ENCODE results near the gene FIGN. TPM values are rescaled to one million over a fixed set of nuclear protein-coding genes. Genes with fewer than 3 reads are reported as not detected.

Gene FIGN
- total and polyA plus RNA-seq, 2 donors (not counting 3 experiments of a cell fraction or from before 2014, with no cell fraction given): 1.8 to 8.1 TPM

- no peak overlapping the region for H3K27ac ChIP-seq (ENCODE audit: insufficient read depth, low read depth, low read length)
- TF ChIP-seq CTCF (IDR thresholded peaks at IDR 0.05; ENCODE audit: extremely low read depth in 1 of 2, insufficient read depth in 1 of 2, low read depth in 1 of 2, low read length in 2 of 2): no peak
- TF ChIP-seq MAX (IDR thresholded peaks at IDR 0.05; ENCODE audit: insufficient read depth, insufficient read length): no peak
- intact Hi-C loops (cut with micrococcal nuclease): no loop called here
- H3K9me3 ChIP-seq (replicated peaks; ENCODE audit: control insufficient read depth, insufficient read depth, low read length): no peaks in the 10 kb centered on the region
- CTCF ChIA-PET: interaction anchor here (0.7 to 2.0 kb wide), 3 partner anchors 11 to 256 kb away, joined by 3 to 5 read pairs (median 4); no protein-coding TSS in a partner anchor
- no peak overlapping the region for H3K4me3 ChIP-seq (replicated peaks in 1 of 3; ENCODE audit: insufficient read depth in 1 of 3, low read depth in 1 of 3, low read length in 3 of 3)
- H4K20me1 ChIP-seq (replicated peaks; ENCODE audit: control insufficient read depth, extremely low read depth, insufficient read depth, low read length): no peaks in the 10 kb centered on the region
- H3K9me1 ChIP-seq (replicated peaks; ENCODE audit: control insufficient read depth, extremely low read depth, insufficient read depth, low read length): no peaks in the 10 kb centered on the region
- H3K79me2 ChIP-seq (ENCODE audit: control insufficient read depth, insufficient read depth, low read length): no peaks in the 10 kb centered on the region
- DNase-seq (ENCODE audit: low read depth, low spot score) (no peak), FAIRE-seq (no peak)
- no peaks in the 10 kb centered on the region for H3K27me3 ChIP-seq (ENCODE audit: control insufficient read depth in 2 of 2, insufficient read depth in 2 of 2, low read length in 2 of 2)
- POLR2A ChIA-PET: no interaction called here
- no peak overlapping the region for H3K4me2 ChIP-seq (ENCODE audit: insufficient read depth, low read length)
- no peaks in the 10 kb centered on the region for H3K4me1 ChIP-seq (ENCODE audit: control insufficient read depth, extremely low read depth, insufficient read depth, low read length)
- H3K9ac ChIP-seq (replicated peaks; ENCODE audit: extremely low read depth, insufficient read depth, low read length): no peak overlapping the region
- dilution Hi-C loops (cut with MboI; ENCODE audit: extremely low pct_ligation_motif_present, low sequenced_read_pairs): no loop called here
- no peaks in the 10 kb centered on the region for H3K36me3 ChIP-seq (ENCODE audit: control insufficient read depth in 2 of 2, extremely low read depth in 1 of 2, insufficient read depth in 2 of 2, low read length in 2 of 2)
- no TSS peak for BruUV-seq (replicated peaks)
- H2AFZ ChIP-seq (ENCODE audit: low read depth, low read length): no peak overlapping the region
These were observed 133.6 kb downstream of the FIGN start for GRCh38 chr2:163602196-163602595.

- no peak overlapping the region for H3K4me2 ChIP-seq (ENCODE audit: insufficient read depth, low read length)
- BruUV-seq (replicated peaks): no TSS peak
- H3K9me1 ChIP-seq (replicated peaks; ENCODE audit: control insufficient read depth, extremely low read depth, insufficient read depth, low read length): no peaks in the 10 kb centered on the region
- no peak overlapping the region for H3K9ac ChIP-seq (replicated peaks; ENCODE audit: extremely low read depth, insufficient read depth, low read length)
- H3K27ac ChIP-seq (ENCODE audit: insufficient read depth, low read depth, low read length): no peak overlapping the region
- no peak overlapping the region for H2AFZ ChIP-seq (ENCODE audit: low read depth, low read length)
- TF ChIP-seq EZH2 (IDR thresholded peaks at IDR 0.05; ENCODE audit: borderline replicate concordance, low read depth, low read length, severe bottlenecking): no peak
- no peak for TF ChIP-seq GATA2 (IDR thresholded peaks at IDR 0.05; ENCODE audit: insufficient read depth, insufficient read length, low read depth, low read length)
- no peak for TF ChIP-seq POLR2AphosphoS5 (IDR thresholded peaks at IDR 0.05; ENCODE audit: insufficient read depth, low read depth, low read length)
- TF ChIP-seq MAX (IDR thresholded peaks at IDR 0.05; ENCODE audit: insufficient read depth, insufficient read length): no peak
- TF ChIP-seq MYC (IDR thresholded peaks at IDR 0.05; ENCODE audit: low read depth, low read length): no peak
- no peak for TF ChIP-seq CTCF (IDR thresholded peaks at IDR 0.05; ENCODE audit: extremely low read depth in 1 of 2, insufficient read depth in 1 of 2, low read depth in 1 of 2, low read length in 2 of 2)
- TF ChIP-seq JUN (IDR thresholded peaks at IDR 0.05; ENCODE audit: borderline replicate concordance, insufficient read depth, insufficient read length, low read depth): no peak
- no peak for TF ChIP-seq FOS (IDR thresholded peaks at IDR 0.05; ENCODE audit: borderline replicate concordance, insufficient read depth, low read length)
- no peak for TF ChIP-seq POLR2A (IDR thresholded peaks at IDR 0.05; ENCODE audit: low read depth, low read length)
- FAIRE-seq (no peak), DNase-seq (ENCODE audit: low read depth, low spot score) (no peak)
- H3K36me3 ChIP-seq (ENCODE audit: control insufficient read depth in 2 of 2, extremely low read depth in 1 of 2, insufficient read depth in 2 of 2, low read length in 2 of 2): no peaks in the 10 kb centered on the region
- H3K4me1 ChIP-seq (ENCODE audit: control insufficient read depth, extremely low read depth, insufficient read depth, low read length): no peaks in the 10 kb centered on the region
- no peaks in the 10 kb centered on the region for H3K27me3 ChIP-seq (ENCODE audit: control insufficient read depth in 2 of 2, insufficient read depth in 2 of 2, low read length in 2 of 2)
- no peak overlapping the region for H3K4me3 ChIP-seq (replicated peaks in 1 of 3; ENCODE audit: insufficient read depth in 1 of 3, low read depth in 1 of 3, low read length in 3 of 3)
- intact Hi-C loops (cut with micrococcal nuclease) (no loop called here), dilution Hi-C loops (cut with MboI; ENCODE audit: extremely low pct_ligation_motif_present, low sequenced_read_pairs) (no loop called here)
- no peaks in the 10 kb centered on the region for H3K9me3 ChIP-seq (replicated peaks; ENCODE audit: control insufficient read depth, insufficient read depth, low read length)
- no peaks in the 10 kb centered on the region for H4K20me1 ChIP-seq (replicated peaks; ENCODE audit: control insufficient read depth, extremely low read depth, insufficient read depth, low read length)
- ChIA-PET POLR2A (no interaction called here), CTCF (interaction anchor here (0.7 to 1.3 kb wide), 3 partner anchors 10 to 16 kb away, joined by 3 to 4 read pairs (median 4); no protein-coding TSS in a partner anchor)
- no peaks in the 10 kb centered on the region for H3K79me2 ChIP-seq (ENCODE audit: control insufficient read depth, insufficient read depth, low read length)
These were observed 134.4 kb downstream of the FIGN start for GRCh38 chr2:163601377-163601776.
